Activated naive CD8-positive, alpha-beta T cell treated with anti-CD3 and anti-CD28 coated beads, Interleukin-2, amount 50 U/mL, for 16 hours (primary cell): Measurements from ENCODE around the gene THBS2.
"Not testable (repeated sequence)": the region's sequence is repeated elsewhere in the genome, so short reads cannot be mapped to it uniquely, and the experiment has no call there.

Source experiments
- DNase-seq: peaks from one replicate; pipeline ENCODE4 v3.0.0-alpha.2; 2020; ENCODE audit warnings: low read depth, low spot score

THBS2 gene

GRCh38 chr6:169231790-169232506 is 21.7 kb downstream of the THBS2 start:
- no peak for DNase-seq

- DNase-seq = no peak
These were observed 22.5 kb downstream of the THBS2 start for GRCh38 chr6:169230946-169231789.

GRCh38 chr6:169230322-169230665 is 23.4 kb downstream of the THBS2 start:
- no peak for DNase-seq

- DNase-seq = no peak
These were observed 23.9 kb downstream of the THBS2 start for GRCh38 chr6:169229615-169230321.

- DNase-seq = no peak
These were observed 26.5 kb downstream of the THBS2 start for GRCh38 chr6:169227116-169227515.

- DNase-seq = no peak
These were observed 27.8 kb downstream of the THBS2 start for GRCh38 chr6:169225887-169226286.

- no peak for DNase-seq
These were observed 28.5 kb downstream of the THBS2 start for GRCh38 chr6:169225131-169225576.

- DNase-seq = no peak
These were observed 28.9 kb downstream of the THBS2 start for GRCh38 chr6:169224716-169225115.

GRCh38 chr6:169224185-169224695 is 29.4 kb downstream of the THBS2 start:
- no peak for DNase-seq

- DNase-seq = no peak
These were observed 30.6 kb downstream of the THBS2 start for GRCh38 chr6:169223006-169223405.

- no peak for DNase-seq
These were observed 31.5 kb downstream of the THBS2 start for GRCh38 chr6:169222126-169222525.

- DNase-seq = no peak
These were observed 32.4 kb downstream of the THBS2 start for GRCh38 chr6:169221264-169221663.

GRCh38 chr6:169220068-169220964 is 33.3 kb downstream of the THBS2 start:
- DNase-seq = no peak

- no peak for DNase-seq
These were observed 35.7 kb downstream of the THBS2 start for GRCh38 chr6:169217972-169218371.

GRCh38 chr6:169216830-169217229 is 36.8 kb downstream of the THBS2 start:
- no peak for DNase-seq

- DNase-seq = no peak
These were observed 38.4 kb downstream of the THBS2 start for GRCh38 chr6:169215201-169215681.

- not testable (repeated sequence) for DNase-seq
These were observed 38.9 kb downstream of the THBS2 start for GRCh38 chr6:169214789-169215188.

GRCh38 chr6:169213814-169214520 is 39.7 kb downstream of the THBS2 start:
- DNase-seq = no peak

- DNase-seq = peak; percentile 81
These were observed 40.5 kb downstream of the THBS2 start for GRCh38 chr6:169212897-169213813.
